GM21447 (cell line): ENCODE results near the gene MAGI2.
"Not testable (repeated sequence)": the region's sequence is repeated elsewhere in the genome, so short reads cannot be mapped to it uniquely, and the experiment has no call there.

Experiments used
- ATAC-seq: cut with Tn5 transposase; IDR thresholded peaks from one replicate; pipeline ENCODE4 v1.9.1; 2021; ENCODE audit not compliant: unreplicated experiment

MAGI2 gene

DNA sequence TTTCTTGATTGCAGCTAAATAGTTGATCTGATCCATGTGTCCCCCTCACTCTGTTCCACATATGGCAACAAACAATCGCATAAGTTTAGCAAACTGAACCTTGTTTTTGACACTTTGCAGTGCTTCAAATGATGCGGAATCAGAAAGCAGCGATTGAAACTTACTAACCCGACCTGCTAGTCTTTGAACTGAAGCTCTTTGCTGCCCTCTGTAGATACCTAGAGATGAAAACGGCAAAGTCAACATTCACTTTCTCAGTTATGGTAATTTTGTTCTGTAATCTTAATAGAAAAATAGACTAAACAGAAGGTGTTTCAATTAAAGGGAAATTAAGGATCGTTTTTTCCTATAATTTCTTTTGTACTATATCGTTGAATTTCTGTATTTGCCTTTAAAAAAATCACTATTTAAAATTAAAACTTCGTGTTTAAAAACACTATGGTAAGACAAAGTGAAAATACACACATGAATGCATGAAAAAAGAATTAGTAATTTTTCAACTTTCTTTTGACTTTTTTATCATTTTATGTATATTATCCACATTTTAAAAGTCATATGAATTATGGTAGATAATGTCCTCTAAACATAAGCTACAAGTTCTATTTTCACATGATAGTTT is 276.5 kb downstream of the MAGI2 start:
- ATAC-seq, result no peak

DNA sequence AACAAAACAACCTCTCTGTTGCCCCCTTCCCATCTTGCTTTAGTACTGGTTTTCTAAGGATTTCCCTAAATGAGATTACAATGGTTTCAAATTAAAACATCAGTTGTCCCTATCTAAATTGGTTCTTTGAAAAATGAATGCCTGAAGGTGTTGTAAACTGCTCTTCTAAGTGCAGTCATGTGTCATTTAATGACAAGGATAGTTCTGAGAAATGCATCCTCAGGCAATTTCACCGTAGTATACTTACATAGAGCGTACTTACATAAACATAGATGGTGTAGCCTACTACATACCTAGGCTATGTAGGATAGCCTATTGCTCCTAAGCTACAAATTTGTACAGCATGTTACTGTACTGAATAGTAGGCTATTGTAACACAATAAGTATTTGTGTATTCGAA is 278.1 kb downstream of the MAGI2 start:
- no peak for ATAC-seq

- ATAC-seq, result no peak
Measured at GRCh38 chr7:79165225-79165624, 288.2 kb downstream of the MAGI2 start.

- no peak for ATAC-seq
Measured at GRCh38 chr7:79159040-79159664, 294.3 kb downstream of the MAGI2 start.

DNA sequence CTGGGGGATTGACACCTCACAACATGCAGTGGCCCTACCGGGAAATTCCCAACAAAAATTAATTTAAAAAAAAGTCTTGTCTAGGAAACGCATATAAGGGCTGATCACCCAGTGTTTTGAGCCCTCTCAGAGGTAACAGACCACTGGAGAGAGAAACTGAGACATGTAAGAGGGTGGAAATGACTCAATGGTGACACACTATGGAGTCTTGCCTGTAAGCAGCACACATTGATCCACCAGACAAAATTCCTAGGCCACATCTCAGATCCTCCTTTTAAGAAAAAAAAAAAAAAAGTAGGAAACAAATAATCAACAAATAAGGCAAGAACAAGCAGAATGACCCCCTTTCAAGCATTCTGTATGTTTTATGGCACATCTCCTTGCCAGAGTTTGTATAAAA is 296.2 kb downstream of the MAGI2 start:
- no peak for ATAC-seq

DNA sequence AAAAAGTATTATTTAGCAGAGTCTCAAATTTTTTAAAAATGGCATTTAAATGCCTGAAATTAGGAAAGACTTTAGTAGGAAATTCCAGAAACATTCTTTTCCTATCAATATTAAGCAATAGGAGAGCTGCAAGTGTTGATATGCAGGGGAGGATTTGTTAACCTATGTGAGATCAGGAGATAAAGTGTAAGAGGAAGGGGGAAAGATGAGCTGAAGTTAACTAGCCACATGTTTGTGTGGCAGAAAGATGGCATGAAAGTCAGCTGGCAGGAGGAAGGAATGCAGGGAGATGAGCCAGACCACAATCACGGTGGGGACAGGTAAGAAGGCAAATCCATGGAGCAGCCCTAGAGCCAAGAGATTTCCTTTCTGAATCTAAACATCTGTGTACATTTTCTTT is 303.6 kb downstream of the MAGI2 start:
- ATAC-seq, result no peak

DNA sequence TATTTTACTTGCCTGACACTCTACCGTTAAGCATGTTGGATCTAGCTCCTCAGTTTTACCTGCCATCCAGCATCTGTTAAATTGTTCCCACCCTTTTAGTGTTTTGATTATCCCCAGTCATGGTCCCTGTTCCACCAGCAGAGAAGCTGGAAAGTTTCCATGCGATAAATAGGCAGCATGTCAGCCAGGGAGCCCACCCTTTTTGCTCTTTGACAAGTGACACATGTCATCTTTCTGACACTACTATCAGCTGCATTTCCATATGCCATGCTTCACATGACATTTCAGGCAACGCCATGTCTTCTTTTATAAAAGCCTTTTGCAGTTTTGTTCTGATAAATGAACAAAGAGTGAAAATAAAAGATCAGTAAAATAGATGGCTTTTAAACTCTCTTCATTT is 310.8 kb downstream of the MAGI2 start:
- ATAC-seq, result no peak

- ATAC-seq, result no peak
Measured at GRCh38 chr7:79141252-79141651, 312.2 kb downstream of the MAGI2 start.

- ATAC-seq, result no peak
Measured at GRCh38 chr7:79137942-79138341, 315.5 kb downstream of the MAGI2 start.

- ATAC-seq, result no peak
Measured at GRCh38 chr7:79132844-79133451, 320.5 kb downstream of the MAGI2 start.

DNA sequence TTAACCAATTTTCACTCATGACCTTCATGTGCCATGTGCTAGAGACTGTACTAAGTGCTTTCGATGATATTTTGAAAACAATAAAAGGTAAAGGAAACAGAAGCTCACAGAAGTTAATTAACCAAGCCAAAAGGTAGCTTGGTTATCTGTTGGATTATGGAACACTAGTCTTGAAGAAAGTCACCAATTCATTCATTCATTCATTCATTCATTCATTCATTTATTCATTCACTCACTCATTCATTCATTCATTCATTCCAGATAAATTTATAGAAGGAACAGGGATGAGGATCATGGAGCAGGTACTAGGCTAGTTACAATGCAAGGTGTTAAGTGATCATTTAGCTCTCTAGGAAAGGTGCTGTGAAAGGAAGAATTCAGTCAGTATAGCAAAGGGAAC is 322.8 kb downstream of the MAGI2 start:
- no peak for ATAC-seq

DNA sequence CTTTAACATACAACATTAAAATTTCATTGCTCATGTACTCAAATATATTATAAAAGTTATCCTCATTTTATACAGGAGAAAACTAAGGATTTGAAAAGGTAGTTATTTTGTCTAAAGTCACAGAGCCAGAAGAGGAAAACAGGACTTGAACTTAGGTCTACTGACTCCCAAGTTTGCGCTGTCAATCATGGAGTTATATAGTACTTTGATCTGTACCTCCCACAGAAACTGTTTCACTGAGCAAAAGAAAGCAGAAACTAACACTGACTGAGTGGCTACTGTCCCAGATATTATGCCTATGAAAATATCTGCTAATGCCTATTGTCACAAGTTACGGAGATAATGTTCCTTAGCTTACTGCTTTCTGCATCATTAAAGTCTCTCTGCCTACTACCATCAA is 329.1 kb downstream of the MAGI2 start:
- ATAC-seq, result no peak

DNA sequence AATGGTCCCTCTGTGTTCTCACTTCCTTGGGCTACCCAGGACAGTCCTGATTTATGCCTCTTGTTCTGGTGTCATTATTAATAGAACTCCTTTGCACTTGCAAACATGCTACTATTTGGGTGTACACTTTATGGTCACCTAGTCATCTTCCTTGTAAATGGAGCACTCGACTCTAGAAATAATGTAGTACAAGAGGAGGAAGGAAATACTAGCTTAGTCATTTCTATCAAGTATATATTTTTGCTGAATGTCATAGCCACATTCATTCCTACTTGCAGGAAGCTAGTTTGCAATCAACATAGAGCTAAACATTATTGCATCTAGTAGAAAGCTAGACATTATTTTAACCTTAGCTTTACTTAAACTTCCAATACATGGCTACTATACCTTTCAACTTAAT is 335.3 kb downstream of the MAGI2 start:
- no peak for ATAC-seq

DNA sequence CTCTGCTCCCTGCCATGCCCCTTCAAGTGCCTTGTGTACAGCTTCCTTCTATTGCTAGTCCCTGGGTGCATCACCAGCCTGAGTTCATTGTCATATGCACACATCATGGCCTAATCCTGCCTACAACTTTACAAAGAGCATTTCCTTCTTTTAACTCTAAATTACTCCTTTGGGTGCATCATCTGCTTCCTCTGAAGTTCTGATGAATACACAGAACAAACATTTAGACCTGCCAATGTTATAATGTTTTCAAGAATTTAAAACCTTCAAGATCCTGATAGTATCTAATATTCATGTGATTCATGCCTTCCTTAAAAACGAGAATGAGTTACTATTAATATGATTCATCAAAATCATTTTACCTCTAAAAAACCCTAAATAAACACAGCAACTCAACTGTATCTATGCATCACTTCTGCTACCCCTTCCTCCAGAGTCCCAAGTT is 357.1 kb downstream of the MAGI2 start:
- ATAC-seq, result no peak

- no peak for ATAC-seq
Measured at GRCh38 chr7:79093421-79093820, 360.0 kb downstream of the MAGI2 start.

- ATAC-seq, result no peak
Measured at GRCh38 chr7:79091661-79092060, 361.8 kb downstream of the MAGI2 start.

DNA sequence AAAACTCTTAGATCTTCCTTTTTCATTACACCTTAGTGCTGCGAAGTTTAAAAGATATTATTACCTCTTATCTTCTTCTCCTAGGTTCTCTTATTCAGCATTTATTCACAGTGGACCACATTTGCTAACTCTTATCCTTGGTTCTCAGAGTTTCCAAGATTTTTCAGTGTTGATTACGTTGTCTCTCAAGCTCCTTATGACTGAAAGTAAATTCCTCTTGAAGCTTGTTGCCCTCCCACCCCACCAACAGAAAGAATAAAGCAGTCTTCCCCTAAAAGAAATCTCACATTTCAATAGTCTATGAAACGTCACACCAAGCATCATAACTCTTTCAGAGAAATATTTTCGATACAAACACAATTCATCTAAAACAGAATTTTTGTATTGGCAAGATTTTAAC is 362.5 kb downstream of the MAGI2 start:
- no peak for ATAC-seq

DNA sequence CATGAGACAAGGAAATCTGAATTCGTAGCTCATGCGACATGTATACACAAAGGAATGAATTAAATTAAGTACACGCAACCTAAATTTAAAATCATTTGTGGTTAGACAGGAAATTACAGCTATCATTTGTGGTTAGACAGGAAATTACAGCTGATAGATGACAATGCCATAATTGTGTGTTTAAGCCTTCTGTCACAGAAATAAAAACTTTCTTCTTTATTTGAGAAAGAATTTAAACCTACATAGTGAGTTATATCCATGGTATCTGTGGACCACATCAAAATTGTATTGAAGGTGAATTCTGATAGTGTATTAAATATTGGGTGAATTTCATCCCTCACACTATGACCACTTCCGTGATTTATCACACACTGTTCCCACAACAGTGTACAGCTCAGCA is 362.9 kb downstream of the MAGI2 start:
- no peak for ATAC-seq

- ATAC-seq, result no peak
Measured at GRCh38 chr7:79084423-79084822, 369.0 kb downstream of the MAGI2 start.

GRCh38 chr7:79079919-79080554 is 373.4 kb downstream of the MAGI2 start:
- ATAC-seq, result no peak

DNA sequence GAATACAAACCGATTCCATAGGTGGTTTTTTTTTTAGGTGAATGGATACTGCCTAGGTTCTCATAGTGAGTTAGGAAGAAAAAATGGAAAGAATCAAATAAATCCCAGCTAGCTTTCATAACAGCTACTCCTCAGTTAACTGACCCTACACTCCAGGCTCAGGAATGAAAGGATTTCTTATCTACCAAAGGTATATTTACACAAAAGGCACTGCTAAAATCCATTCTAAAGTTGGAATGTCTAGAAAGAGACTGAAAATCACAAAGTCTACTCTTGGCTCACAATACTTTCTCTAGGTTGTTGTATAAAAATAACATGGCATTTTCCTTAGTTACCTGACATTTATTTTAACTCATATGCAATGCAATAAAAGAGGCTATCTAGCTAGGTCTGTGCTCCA is 375.2 kb downstream of the MAGI2 start:
- no peak for ATAC-seq

DNA sequence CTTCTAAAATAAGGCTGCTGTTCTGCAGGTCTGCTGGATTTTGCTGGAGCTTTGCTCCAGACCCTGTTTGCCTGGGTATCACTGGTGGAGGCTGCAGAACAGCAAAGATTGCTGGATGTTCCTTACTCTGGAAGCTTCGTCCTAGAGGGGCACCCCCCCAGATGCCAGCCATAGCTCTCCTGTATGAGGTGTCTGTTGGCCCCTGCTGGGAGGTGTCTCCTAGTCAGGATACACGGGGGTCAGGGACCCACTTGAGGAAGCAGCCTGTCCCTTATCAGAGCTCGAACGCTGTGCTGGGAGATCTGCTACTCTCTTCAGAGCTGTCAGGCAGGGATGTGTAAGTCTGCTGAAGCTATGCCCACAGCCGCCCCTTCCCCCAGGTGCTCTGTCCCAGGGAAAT is 382.3 kb downstream of the MAGI2 start:
- ATAC-seq, result not testable (repeated sequence)
